ENCODE measurements around the gene OCEL1. TPM values are rescaled to one million over a fixed set of nuclear protein-coding genes. Genes with fewer than 3 reads are reported as not detected.
A peak's percentile ranks its signal among the peaks of the same experiment; 100 is the strongest.

OCEL1 gene
- total RNA-seq, 2 donors from 2014 or later: 12.4 to 13.3 TPM

- H3K4me3 ChIP-seq: no peak overlapping the region
- no peak for ATAC-seq (ENCODE audit: insufficient number of reproducible peaks, low FRiP score, low read depth)
Measured at GRCh38 chr19:17262557-17262956, 36.5 kb downstream of the OCEL1 start.

GRCh38 chr19:17263712-17264640, 38.0 kb downstream of the OCEL1 start:
- TF ChIP-seq CTCF (IDR thresholded peaks at IDR 0.05): no peak
- H3K27me3 ChIP-seq (replicated peaks; ENCODE audit: insufficient read depth): no peaks in the 10 kb centered on the region

More at GRCh38 chr19:17262557-17262956, 36.5 kb downstream of the OCEL1 start:
- H3K4me1 ChIP-seq (ENCODE audit: control insufficient read depth in 1 of 2, low read depth in 2 of 2): no peaks in the 10 kb centered on the region
- H3K9me3 ChIP-seq: no peaks in the 10 kb centered on the region
- no peak overlapping the region for H3K27ac ChIP-seq
- H3K36me3 ChIP-seq: no peaks in the 10 kb centered on the region
- no peak for TF ChIP-seq CTCF (IDR thresholded peaks at IDR 0.05)
- DNase-seq (ENCODE audit: low spot score): no peak
- no peaks in the 10 kb centered on the region for H3K27me3 ChIP-seq (replicated peaks; ENCODE audit: insufficient read depth)

DNA sequence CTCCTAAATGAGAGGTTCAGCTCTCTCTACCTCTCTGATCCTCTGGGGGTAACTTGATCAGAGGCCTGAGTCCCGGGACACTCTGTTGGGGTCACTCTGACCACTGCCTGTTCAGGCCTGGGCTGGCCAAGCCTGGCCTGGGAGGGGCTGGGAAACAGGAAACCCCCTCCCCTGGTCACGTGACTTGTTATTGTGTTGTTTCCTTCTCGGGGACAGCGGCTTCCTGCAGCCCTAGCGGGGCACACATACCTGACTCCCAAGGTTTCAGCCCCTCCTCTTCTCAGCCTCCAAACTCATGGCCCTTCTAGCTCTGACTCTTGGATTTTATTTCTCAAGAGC, 38.6 kb downstream of the OCEL1 start, which contains the start of gene USHBP1:
TSS of gene USHBP1 (minus strand) at position 105 of the 339 bp plus-strand sequence. CDS start 446 bp downstream, outside the sequence.
- ATAC-seq (ENCODE audit: insufficient number of reproducible peaks, low FRiP score, low read depth) (no peak), DNase-seq (ENCODE audit: low spot score) (no peak)
- TF ChIP-seq CTCF (IDR thresholded peaks at IDR 0.05): no peak
- Histone ChIP-seq H3K27me3 (replicated peaks; ENCODE audit: insufficient read depth) (no peaks in the 10 kb centered on the region), H3K4me1 (ENCODE audit: control insufficient read depth in 1 of 2, low read depth in 2 of 2) (peaks cover 6 to 8% of the 10 kb centered on the region in 2 donors), H3K36me3 (peaks cover 8% of the 10 kb centered on the region), H3K9me3 (no peaks in the 10 kb centered on the region), H3K27ac (no peak within 1 kb of the TSS), H3K4me3 (no peak within 1 kb of the TSS)

More at GRCh38 chr19:17263712-17264640, 38.0 kb downstream of the OCEL1 start:
- Histone ChIP-seq H3K36me3 (peaks cover 3% of the 10 kb centered on the region), H3K9me3 (no peaks in the 10 kb centered on the region), H3K4me3 (no peak overlapping the region), H3K4me1 (ENCODE audit: control insufficient read depth in 1 of 2, low read depth in 2 of 2) (peaks cover 6 to 8% of the 10 kb centered on the region in 2 donors), H3K27ac (no peak overlapping the region)
- ATAC-seq (ENCODE audit: insufficient number of reproducible peaks, low FRiP score, low read depth): no peak
- no peak for DNase-seq (ENCODE audit: low spot score)

GRCh38 chr19:17266026-17266425, 40.0 kb downstream of the OCEL1 start:
- ATAC-seq (ENCODE audit: insufficient number of reproducible peaks, low FRiP score, low read depth) (no peak), DNase-seq (ENCODE audit: low spot score) (no peak)
- no peaks in the 10 kb centered on the region for H3K9me3 ChIP-seq
- H3K27ac ChIP-seq: no peak overlapping the region
- TF ChIP-seq CTCF (IDR thresholded peaks at IDR 0.05): no peak
- peaks cover 6 to 8% of the 10 kb centered on the region in 2 donors for H3K4me1 ChIP-seq (ENCODE audit: control insufficient read depth in 1 of 2, low read depth in 2 of 2)
- no peak overlapping the region for H3K4me3 ChIP-seq
- peaks cover 19% of the 10 kb centered on the region for H3K36me3 ChIP-seq
- H3K27me3 ChIP-seq (replicated peaks; ENCODE audit: insufficient read depth): no peaks in the 10 kb centered on the region

GRCh38 chr19:17266589-17266974, 40.6 kb downstream of the OCEL1 start:
- Histone ChIP-seq H3K27ac (peak overlapping the region in 1 of 2 donors; percentile 33), H3K4me3 (peak overlapping the region; percentile 46), H3K9me3 (no peaks in the 10 kb centered on the region), H3K4me1 (ENCODE audit: control insufficient read depth in 1 of 2, low read depth in 2 of 2) (peaks cover 6 to 8% of the 10 kb centered on the region in 2 donors), H3K36me3 (peaks cover 22% of the 10 kb centered on the region), H3K27me3 (replicated peaks; ENCODE audit: insufficient read depth) (no peaks in the 10 kb centered on the region)
- ATAC-seq (ENCODE audit: insufficient number of reproducible peaks, low FRiP score, low read depth) (no peak), DNase-seq (ENCODE audit: low spot score) (no peak)
- no peak for TF ChIP-seq CTCF (IDR thresholded peaks at IDR 0.05)

All from thoracic aorta (tissue), 2 donors.